ENCODE results near the gene STK33.

DNA sequence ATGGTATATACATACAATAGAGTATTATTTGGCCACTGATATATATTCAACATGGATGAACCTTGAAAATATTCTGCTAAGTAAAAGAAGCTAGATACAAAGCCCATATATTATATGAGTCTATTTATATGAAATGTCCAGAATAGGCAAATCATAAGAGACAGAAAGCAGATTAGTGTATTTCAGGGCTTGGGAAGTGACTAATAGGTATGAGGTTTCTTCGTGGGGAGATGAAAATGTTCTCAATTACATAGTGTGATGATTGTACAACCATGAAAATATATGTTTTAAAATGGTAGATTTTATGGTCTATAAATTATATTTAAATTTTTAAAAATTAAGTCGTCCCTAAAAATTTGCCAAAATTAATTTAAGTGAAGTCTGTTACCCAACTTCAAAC lies 92.2 kb downstream of the STK33 start:
- no peak for TF ChIP-seq CTCF (conservative IDR thresholded peaks at IDR 0.05)
- no peak for TF ChIP-seq ZFX (IDR thresholded peaks at IDR 0.05)

All from C4-2B (cell line).